Measurements from ENCODE around the gene THOC7. TPM values are rescaled to one million over a fixed set of nuclear protein-coding genes. Genes with fewer than 3 reads are reported as not detected.

The THOC7 gene
- total RNA-seq, 1 experiment from 2014 or later, result 77.7 TPM

DNA sequence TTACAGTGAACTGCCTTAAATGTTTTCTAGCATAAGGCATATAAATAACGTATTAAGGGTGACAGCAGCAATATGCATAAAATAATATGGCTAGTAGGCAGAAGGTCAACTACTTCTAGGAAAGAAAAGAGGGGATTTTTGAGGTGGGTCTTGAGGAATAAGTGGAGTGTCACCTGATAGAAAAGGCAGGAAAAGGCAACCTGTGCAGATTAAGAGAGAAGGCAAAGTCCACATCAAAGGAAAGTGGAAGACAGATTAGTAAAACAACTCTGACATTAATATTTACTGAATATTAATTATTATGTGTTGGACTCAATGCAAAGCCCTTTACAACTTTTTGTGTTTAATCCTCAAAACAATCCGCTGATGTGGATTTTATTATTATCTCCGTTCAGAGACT is 2.8 kb downstream of the THOC7 start:
- no TSS peak for BruUV-seq (replicated peaks)
- CTCF ChIA-PET, result no interaction called here
- Mint-ChIP-seq H3K4me3 (ENCODE audit: low read depth, unreplicated experiment) (no peak overlapping the region), H3K36me3 (ENCODE audit: insufficient read depth, unreplicated experiment) (peaks cover 27% of the 10 kb centered on the region), H3K27me3 (ENCODE audit: unreplicated experiment) (no peaks in the 10 kb centered on the region), H3K4me1 (ENCODE audit: low read depth, unreplicated experiment) (peaks cover 42% of the 10 kb centered on the region), H3K27ac (ENCODE audit: unreplicated experiment) (no peak overlapping the region), H3K9me3 (ENCODE audit: low read depth, unreplicated experiment) (no peaks in the 10 kb centered on the region)
- TF ChIP-seq, protein P1, sequence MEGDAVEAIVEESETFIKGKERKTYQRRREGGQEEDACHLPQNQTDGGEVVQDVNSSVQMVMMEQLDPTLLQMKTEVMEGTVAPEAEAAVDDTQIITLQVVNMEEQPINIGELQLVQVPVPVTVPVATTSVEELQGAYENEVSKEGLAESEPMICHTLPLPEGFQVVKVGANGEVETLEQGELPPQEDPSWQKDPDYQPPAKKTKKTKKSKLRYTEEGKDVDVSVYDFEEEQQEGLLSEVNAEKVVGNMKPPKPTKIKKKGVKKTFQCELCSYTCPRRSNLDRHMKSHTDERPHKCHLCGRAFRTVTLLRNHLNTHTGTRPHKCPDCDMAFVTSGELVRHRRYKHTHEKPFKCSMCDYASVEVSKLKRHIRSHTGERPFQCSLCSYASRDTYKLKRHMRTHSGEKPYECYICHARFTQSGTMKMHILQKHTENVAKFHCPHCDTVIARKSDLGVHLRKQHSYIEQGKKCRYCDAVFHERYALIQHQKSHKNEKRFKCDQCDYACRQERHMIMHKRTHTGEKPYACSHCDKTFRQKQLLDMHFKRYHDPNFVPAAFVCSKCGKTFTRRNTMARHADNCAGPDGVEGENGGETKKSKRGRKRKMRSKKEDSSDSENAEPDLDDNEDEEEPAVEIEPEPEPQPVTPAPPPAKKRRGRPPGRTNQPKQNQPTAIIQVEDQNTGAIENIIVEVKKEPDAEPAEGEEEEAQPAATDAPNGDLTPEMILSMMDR (IDR thresholded peaks at IDR 0.05; ENCODE audit: unreplicated experiment), result no peak
- no peak for DNase-seq
- intact Hi-C loops (cut with micrococcal nuclease; ENCODE audit: unreplicated experiment), result loop anchor here (10.0 kb wide), 1 partner anchor 104 kb away; no protein-coding TSS in a partner anchor

DNA sequence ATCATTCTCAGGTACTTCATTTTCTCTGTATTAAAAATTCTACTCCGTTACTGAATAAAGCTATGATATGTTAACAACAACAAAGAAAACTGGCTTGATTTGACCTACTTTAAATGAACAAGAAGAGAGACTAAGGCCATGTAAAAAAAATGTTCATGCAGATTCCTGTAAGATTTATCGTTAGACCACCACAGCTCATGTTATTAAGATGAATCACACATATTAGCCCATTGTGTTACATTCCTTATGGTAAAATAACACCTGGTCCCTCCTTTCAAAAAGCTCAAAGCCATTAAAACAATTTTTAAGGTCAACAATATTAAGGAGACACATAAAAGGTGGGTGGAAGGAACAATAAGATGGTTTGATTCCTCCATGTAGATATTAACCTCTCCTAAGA is 6.3 kb downstream of the THOC7 start:
- intact Hi-C loops (cut with micrococcal nuclease; ENCODE audit: unreplicated experiment), result no loop called here
- no peaks in the 10 kb centered on the region for H3K36me3 Mint-ChIP-seq (ENCODE audit: insufficient read depth, unreplicated experiment)
- no TSS peak for BruUV-seq (replicated peaks)
- DNase-seq, result no peak
- H3K27me3 Mint-ChIP-seq (ENCODE audit: unreplicated experiment), result no peaks in the 10 kb centered on the region
- H3K9me3 Mint-ChIP-seq (ENCODE audit: low read depth, unreplicated experiment), result no peaks in the 10 kb centered on the region
- peaks cover 32% of the 10 kb centered on the region for H3K4me1 Mint-ChIP-seq (ENCODE audit: low read depth, unreplicated experiment)
- no peak overlapping the region for H3K4me3 Mint-ChIP-seq (ENCODE audit: low read depth, unreplicated experiment)
- no peak overlapping the region for H3K27ac Mint-ChIP-seq (ENCODE audit: unreplicated experiment)
- TF ChIP-seq, protein P1 (IDR thresholded peaks at IDR 0.05; ENCODE audit: unreplicated experiment), result no peak
- CTCF ChIA-PET, result no interaction called here

DNA sequence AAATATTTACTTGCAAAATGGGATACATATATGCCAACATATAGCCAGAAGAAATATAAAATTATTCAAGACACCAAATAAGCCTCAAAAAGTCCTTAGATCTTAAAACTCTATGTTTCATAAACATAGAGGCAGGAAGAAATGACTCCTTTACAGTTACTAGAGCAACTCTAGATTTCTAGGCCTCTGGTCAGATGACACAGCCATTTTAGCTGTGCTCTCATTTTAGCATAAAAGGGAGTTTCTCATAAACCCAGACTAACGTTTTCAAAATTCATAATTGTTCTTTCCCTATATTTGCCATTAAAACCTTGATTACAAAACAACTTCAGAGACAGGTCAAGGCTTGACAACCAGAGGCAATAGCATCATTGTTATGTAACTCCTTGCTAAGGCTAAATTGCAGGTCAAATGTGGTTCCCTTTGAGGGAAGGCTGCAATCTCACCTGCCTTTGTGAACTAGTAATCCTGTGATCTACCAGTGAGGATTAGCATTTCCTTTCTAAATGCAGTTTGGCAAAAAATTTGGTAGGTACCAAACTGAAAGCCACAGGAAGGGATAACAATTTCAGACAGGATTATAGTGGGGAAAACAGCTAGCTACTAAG is 8.2 kb downstream of the THOC7 start:
- DNase-seq, result no peak
- Mint-ChIP-seq H3K27me3 (ENCODE audit: unreplicated experiment) (no peaks in the 10 kb centered on the region), H3K27ac (ENCODE audit: unreplicated experiment) (no peak overlapping the region), H3K4me1 (ENCODE audit: low read depth, unreplicated experiment) (peaks cover 14% of the 10 kb centered on the region), H3K36me3 (ENCODE audit: insufficient read depth, unreplicated experiment) (no peaks in the 10 kb centered on the region), H3K4me3 (ENCODE audit: low read depth, unreplicated experiment) (no peak overlapping the region), H3K9me3 (ENCODE audit: low read depth, unreplicated experiment) (no peaks in the 10 kb centered on the region)
- no TSS peak for BruUV-seq (replicated peaks)
- TF ChIP-seq, protein P1 (IDR thresholded peaks at IDR 0.05; ENCODE audit: unreplicated experiment), result no peak
- CTCF ChIA-PET, result no interaction called here
- intact Hi-C loops (cut with micrococcal nuclease; ENCODE audit: unreplicated experiment), result no loop called here

DNA sequence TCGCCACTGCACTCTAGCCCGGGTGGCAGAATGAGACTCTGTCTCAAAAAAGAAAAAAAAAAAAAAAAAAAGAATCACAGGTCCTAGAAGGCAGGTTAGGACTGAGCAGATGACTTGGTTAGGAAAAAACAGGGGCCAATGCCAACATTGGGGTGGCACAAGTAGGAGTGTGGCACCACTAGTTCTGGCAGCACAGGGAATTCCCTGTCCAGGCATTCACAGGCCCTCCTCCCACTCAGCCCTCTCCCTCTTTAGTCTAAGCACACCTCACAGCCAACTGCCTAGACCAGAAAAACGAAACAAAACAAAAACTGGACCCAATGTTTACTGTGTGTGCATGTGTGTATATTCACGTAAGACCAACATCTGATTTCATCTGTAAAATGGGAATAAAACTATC is 10.5 kb downstream of the THOC7 start:
- H3K27ac Mint-ChIP-seq (ENCODE audit: unreplicated experiment), result no peak overlapping the region
- no TSS peak for BruUV-seq (replicated peaks)
- no peak for DNase-seq
- no peak overlapping the region for H3K4me3 Mint-ChIP-seq (ENCODE audit: low read depth, unreplicated experiment)
- H3K27me3 Mint-ChIP-seq (ENCODE audit: unreplicated experiment), result no peaks in the 10 kb centered on the region
- TF ChIP-seq, protein P1 (IDR thresholded peaks at IDR 0.05; ENCODE audit: unreplicated experiment), result no peak
- intact Hi-C loops (cut with micrococcal nuclease; ENCODE audit: unreplicated experiment), result no loop called here
- H3K9me3 Mint-ChIP-seq (ENCODE audit: low read depth, unreplicated experiment), result no peaks in the 10 kb centered on the region
- H3K4me1 Mint-ChIP-seq (ENCODE audit: low read depth, unreplicated experiment), result peaks cover 4% of the 10 kb centered on the region
- CTCF ChIA-PET, result no interaction called here
- no peaks in the 10 kb centered on the region for H3K36me3 Mint-ChIP-seq (ENCODE audit: insufficient read depth, unreplicated experiment)

All from Calu3 (cell line).